DOHH2 (cell line): ENCODE data around the gene PDE7B.

Experiments used
- H3F3A ChIP-seq: fragments of 200-600 bp; sonication (generic), shearing (Covaris generic); 2 replicates; pipeline ENCODE4 v1.6.0; 2016; ENCODE audit warnings: antibody characterized with exemption, mild to moderate bottlenecking; ENCODE audit not compliant: control insufficient read depth, insufficient read depth
- H3K27ac ChIP-seq: fragments of 200-600 bp; sonication (generic); 2 replicates; pipeline ENCODE4 v1.5.1; 2014; ENCODE audit warnings: low read depth, mild to moderate bottlenecking, low read length, moderate library complexity
- H3K27me3 ChIP-seq: fragments of 200-600 bp; sonication (generic); 2 replicates; pipeline ENCODE4 v1.6.1; 2014; ENCODE audit warnings: mild to moderate bottlenecking, low read length, mixed read lengths; ENCODE audit not compliant: control insufficient read depth
- H3K36me3 ChIP-seq: fragments of 200-600 bp; sonication (generic); 2 replicates; pipeline ENCODE4 v1.6.1; 2014; ENCODE audit warnings: mild to moderate bottlenecking, low read length, moderate library complexity, mixed read lengths; ENCODE audit not compliant: control insufficient read depth
- H3K4me1 ChIP-seq: fragments of 200-600 bp; sonication (generic); 2 replicates; pipeline ENCODE4 v1.6.1; 2014; ENCODE audit warnings: mild to moderate bottlenecking, low read length, mixed read lengths; ENCODE audit not compliant: control insufficient read depth
- H3K4me2 ChIP-seq: fragments of 200-600 bp; sonication (generic); 2 replicates; pipeline ENCODE4 v1.6.0; 2014; ENCODE audit warnings: mild to moderate bottlenecking, low read length, moderate library complexity
- H3K4me3 ChIP-seq: fragments of 200-600 bp; sonication (generic); 2 replicates; pipeline ENCODE4 v1.5.1; 2014; ENCODE audit warnings: mild to moderate bottlenecking, low read length, mixed read lengths
- H3K79me2 ChIP-seq: fragments of 200-600 bp; sonication (generic); 2 replicates; pipeline ENCODE4 v1.6.1; 2014; ENCODE audit warnings: mild to moderate bottlenecking, low read length, mixed read lengths; ENCODE audit not compliant: control insufficient read depth
- H3K9me2 ChIP-seq: fragments of 200-600 bp; sonication (generic); replicated peaks from 2 replicates; pipeline ENCODE4 v1.6.1; 2014; ENCODE audit warnings: mild to moderate bottlenecking, low read length, mixed read lengths; ENCODE audit not compliant: control insufficient read depth
- H3K9me3 ChIP-seq: fragments of 200-600 bp; sonication (generic); 2 replicates; pipeline ENCODE4 v1.6.1; 2014; ENCODE audit warnings: antibody characterized with exemption, low read length, mixed read lengths; ENCODE audit not compliant: control insufficient read depth, insufficient read depth
- H4K20me1 ChIP-seq: fragments of 200-600 bp; sonication (generic); 2 replicates; pipeline ENCODE4 v1.6.0; 2014; ENCODE audit warnings: low read depth, mild to moderate bottlenecking, antibody characterized with exemption, low read length, moderate library complexity; ENCODE audit not compliant: control insufficient read depth, insufficient read depth
- CTCF ChIP-seq: fragments of 200-600 bp; sonication (generic); IDR thresholded peaks from one replicate; pipeline ENCODE4 v1.5.1; 2014; ENCODE audit warnings: antibody characterized with exemption, mild to moderate bottlenecking, low read depth, low read length; ENCODE audit not compliant: poor library complexity, severe bottlenecking
- EZH2phosphoT487 ChIP-seq: fragments of 200-600 bp; sonication (generic); IDR thresholded peaks from 2 replicates; pipeline ENCODE4 v1.6.1; 2017; ENCODE audit warnings: borderline replicate concordance, mild to moderate bottlenecking, antibody characterized with exemption, low read length, moderate library complexity, mixed read lengths

PDE7B gene

GRCh38 chr6:136034422-136034821, 182.9 kb downstream of the PDE7B start:
- no peaks in the 10 kb centered on the region for H3K4me1 ChIP-seq

GRCh38 chr6:136035378-136036070, 184.0 kb downstream of the PDE7B start:
- Histone ChIP-seq H4K20me1 (no peaks in the 10 kb centered on the region), H3K4me1 (no peaks in the 10 kb centered on the region), H3K9me3 (no peaks in the 10 kb centered on the region), H3K36me3 (no peaks in the 10 kb centered on the region), H3K79me2 (no peaks in the 10 kb centered on the region), H3K4me2 (no peak overlapping the region), H3K27me3 (peaks cover 6% of the 10 kb centered on the region; the same call in 1 of the 2 replicates), H3K9me2 (no peaks in the 10 kb centered on the region), H3K4me3 (no peak overlapping the region), H3K27ac (no peak overlapping the region), H3F3A (no peaks in the 10 kb centered on the region)
- TF ChIP-seq EZH2phosphoT487 (no peak), CTCF (no peak)

More at GRCh38 chr6:136034422-136034821, 182.9 kb downstream of the PDE7B start:
- Histone ChIP-seq H3K27me3 (peaks cover 6% of the 10 kb centered on the region; the same call in 1 of the 2 replicates), H3K27ac (no peak overlapping the region), H3K4me3 (no peak overlapping the region), H4K20me1 (no peaks in the 10 kb centered on the region), H3K9me2 (no peaks in the 10 kb centered on the region), H3K9me3 (no peaks in the 10 kb centered on the region), H3K4me2 (no peak overlapping the region), H3F3A (no peaks in the 10 kb centered on the region), H3K79me2 (no peaks in the 10 kb centered on the region), H3K36me3 (no peaks in the 10 kb centered on the region)
- no peak for TF ChIP-seq CTCF
- no peak for TF ChIP-seq EZH2phosphoT487

GRCh38 chr6:136036071-136036380, 184.5 kb downstream of the PDE7B start:
- H3K4me2 ChIP-seq, result no peak overlapping the region
- no peak overlapping the region for H3K4me3 ChIP-seq
- H3K27ac ChIP-seq, result no peak overlapping the region
- H3K36me3 ChIP-seq, result no peaks in the 10 kb centered on the region
- no peak for TF ChIP-seq EZH2phosphoT487
- TF ChIP-seq CTCF, result no peak
- H4K20me1 ChIP-seq, result no peaks in the 10 kb centered on the region
- H3K9me3 ChIP-seq, result no peaks in the 10 kb centered on the region
- H3K27me3 ChIP-seq, result peaks cover 6% of the 10 kb centered on the region; the same call in 1 of the 2 replicates
- no peaks in the 10 kb centered on the region for H3F3A ChIP-seq
- H3K79me2 ChIP-seq, result no peaks in the 10 kb centered on the region
- no peaks in the 10 kb centered on the region for H3K4me1 ChIP-seq
- no peaks in the 10 kb centered on the region for H3K9me2 ChIP-seq
